ES-I3 (cell line): Measurements from ENCODE around the gene ZNF880.
"Not testable (repeated sequence)": the region's sequence is repeated elsewhere in the genome, so short reads cannot be mapped to it uniquely, and the experiment has no call there.

Source experiments
- H3K36me3 ChIP-seq: 2 replicates; pipeline ENCODE4 v1.6.1; 2013; ENCODE audit warnings: mild to moderate bottlenecking, low read length, control low read depth, moderate library complexity; ENCODE audit not compliant: insufficient read depth
- H3K4me1 ChIP-seq: 2 replicates; pipeline ENCODE4 v1.6.1; 2013; ENCODE audit warnings: mild to moderate bottlenecking, control low read depth, low read length; ENCODE audit not compliant: insufficient read depth
- H3K9ac ChIP-seq: 2 replicates; pipeline ENCODE4 v1.6.1; 2013; ENCODE audit warnings: low read depth, mild to moderate bottlenecking, low read length, moderate library complexity
- H3K9me3 ChIP-seq: 2 replicates; pipeline ENCODE4 v1.6.1; 2013; ENCODE audit warnings: mild to moderate bottlenecking, low read length, moderate library complexity; ENCODE audit not compliant: control insufficient read depth, insufficient read depth

Gene ZNF880

DNA sequence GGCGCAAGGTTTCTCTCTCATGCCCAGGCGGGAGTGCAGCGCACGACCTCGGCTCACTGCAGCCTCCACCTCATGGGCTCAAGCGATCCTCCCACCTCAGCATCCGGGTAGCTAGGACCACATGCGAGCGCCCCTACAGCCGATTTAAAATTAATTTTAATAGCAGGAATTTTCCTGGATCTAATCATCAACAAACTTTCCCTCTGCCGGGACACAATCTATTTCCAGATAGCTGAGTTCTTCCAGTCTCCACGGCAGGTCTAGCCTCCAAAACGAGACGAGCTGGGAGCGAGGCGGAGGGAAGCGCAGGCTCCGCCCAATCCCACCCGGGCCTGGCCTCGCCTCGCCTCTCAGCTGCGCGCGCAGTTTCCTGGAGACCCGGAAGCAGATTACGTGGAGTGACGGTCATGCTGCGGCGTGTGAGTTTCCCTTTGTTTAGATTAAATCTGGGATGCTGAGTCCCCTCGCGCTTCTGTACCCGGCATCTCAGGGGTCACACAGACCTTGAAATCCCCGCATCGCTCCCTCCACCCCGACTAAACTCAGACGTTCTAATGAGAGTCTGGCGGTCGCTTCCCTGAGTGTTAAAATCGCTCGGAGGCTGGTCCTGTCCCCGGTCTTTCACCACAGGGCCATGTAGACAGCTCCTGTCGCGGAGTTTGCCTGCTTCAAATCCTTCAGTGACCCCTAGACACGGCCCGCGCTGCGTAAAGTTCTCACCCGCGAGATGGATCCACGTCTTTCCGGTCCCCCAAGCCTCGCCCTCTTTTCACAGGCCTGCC is at the start of gene ZNF880:
ZNF880 (plus strand) TSS at position 365 of the 782 bp plus-strand sequence; CDS start at position 408, 43 bp downstream.
- no peaks in the 10 kb centered on the region for H3K4me1 ChIP-seq
- peaks cover 19% of the 10 kb centered on the region; the same call in 1 of the 2 replicates for H3K9me3 ChIP-seq
- no peaks in the 10 kb centered on the region; the same call in 1 of the 2 replicates for H3K36me3 ChIP-seq
- peak within 1 kb of the TSS; percentile 92 for H3K9ac ChIP-seq

DNA sequence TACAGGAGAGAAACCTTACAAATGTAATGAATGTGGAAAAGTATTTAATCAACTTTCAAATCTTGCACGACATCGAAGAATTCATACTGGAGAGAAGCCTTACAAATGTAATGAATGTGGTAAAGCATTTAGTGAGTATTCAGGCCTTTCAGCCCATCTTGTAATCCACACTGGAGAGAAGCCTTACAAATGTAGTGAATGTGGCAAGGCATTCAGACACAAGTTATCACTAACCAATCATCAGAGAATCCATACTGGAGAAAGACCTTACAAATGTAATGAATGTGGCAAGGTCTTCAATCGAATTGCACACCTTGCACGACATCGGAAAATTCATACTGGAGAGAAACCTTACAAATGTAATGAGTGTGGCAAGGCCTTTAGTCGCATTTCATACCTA is 47.3 kb upstream of the ZNF880 start:
- Histone ChIP-seq H3K36me3 (peaks cover 24% of the 10 kb centered on the region), H3K9me3 (peaks cover 58% of the 10 kb centered on the region), H3K4me1 (no peaks in the 10 kb centered on the region), H3K9ac (no peak overlapping the region)

DNA sequence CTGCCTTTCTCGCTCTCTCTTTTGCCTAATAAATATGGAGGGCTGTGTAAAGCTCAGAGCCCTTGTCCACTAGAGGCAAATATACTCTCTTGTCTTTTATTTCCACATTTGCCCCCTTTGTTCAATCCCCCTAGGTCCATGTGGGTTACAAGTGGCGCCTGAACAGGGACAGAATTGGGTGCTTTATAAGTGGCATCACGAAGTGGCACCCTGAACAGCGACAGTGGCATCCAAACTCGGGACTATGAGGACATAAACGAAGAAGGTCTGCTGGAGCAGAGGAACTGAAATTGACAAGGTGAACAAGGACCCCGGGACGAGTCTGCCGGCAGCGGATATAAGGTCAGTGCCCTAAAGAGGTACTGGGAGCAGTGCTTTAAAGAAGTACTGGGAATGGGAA is 38.0 kb upstream of the ZNF880 start:
- Histone ChIP-seq H3K9ac (no peak overlapping the region), H3K36me3 (no peaks in the 10 kb centered on the region; the same call in 1 of the 2 replicates), H3K9me3 (peaks cover 14% of the 10 kb centered on the region; the same call in 1 of the 2 replicates), H3K4me1 (no peaks in the 10 kb centered on the region)

DNA sequence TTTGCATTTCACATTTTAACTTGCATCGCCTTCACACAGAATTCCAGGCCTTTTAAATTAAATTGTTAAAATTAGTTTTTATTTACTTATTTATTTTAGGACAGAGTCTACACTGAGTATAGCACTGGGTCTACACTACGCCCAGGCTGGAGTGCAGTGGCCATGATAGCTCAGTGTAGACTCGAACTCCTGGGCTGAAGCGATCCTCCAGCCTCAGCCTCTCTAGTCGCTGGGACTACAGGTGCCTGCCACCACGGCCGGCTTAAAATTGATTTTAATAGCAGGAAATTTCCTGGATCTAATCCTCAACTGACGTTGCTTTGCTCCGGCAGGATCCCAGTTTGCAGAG is 34.0 kb upstream of the ZNF880 start:
- H3K4me1 ChIP-seq, result no peaks in the 10 kb centered on the region
- peaks cover 9% of the 10 kb centered on the region; the same call in 1 of the 2 replicates for H3K9me3 ChIP-seq
- peak overlapping the region; percentile 98; the same call in 1 of the 2 replicates for H3K9ac ChIP-seq
- H3K36me3 ChIP-seq, result no peaks in the 10 kb centered on the region; the same call in 1 of the 2 replicates

DNA sequence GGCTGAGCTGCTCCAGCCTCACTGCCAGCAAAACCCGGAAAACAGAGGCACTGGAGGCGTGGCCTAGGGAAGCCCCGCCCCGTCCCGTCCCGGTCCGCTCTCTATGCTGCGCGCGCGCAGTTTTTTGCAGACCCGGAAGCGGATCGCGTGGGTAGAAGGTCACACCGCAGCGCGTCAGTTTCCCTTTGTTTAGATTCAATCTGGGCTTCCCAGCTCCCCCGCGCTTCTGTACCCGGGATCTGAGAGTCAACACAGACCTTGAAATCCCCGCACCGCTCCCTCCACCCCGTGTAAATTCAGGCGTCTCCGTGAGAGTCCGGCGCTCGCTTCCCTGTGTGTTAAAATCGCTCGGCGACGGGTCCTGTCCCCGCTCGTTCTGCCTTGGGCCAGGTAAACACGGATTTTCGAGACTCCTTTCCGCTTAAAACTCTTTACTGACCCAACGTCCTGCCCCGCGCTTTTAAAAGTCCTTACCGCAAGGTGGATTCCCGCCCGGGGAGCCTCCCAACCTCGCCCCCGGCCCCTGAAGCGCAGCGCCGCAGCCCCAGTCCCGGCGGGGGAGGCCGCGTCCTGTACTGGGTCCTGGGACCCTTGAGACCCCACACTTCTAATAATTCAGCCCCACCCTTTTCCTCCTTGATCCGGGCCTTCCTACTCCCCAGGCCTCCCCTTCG is 33.5 kb upstream of the ZNF880 start, which contains the start of gene ZNF610:
ZNF610 (plus strand) TSS at position 127 of the 674 bp plus-strand sequence. CDS start 12,930 bp downstream, outside the sequence.
- peaks cover 7% of the 10 kb centered on the region; the same call in 1 of the 2 replicates for H3K9me3 ChIP-seq
- H3K9ac ChIP-seq, result peak within 1 kb of the TSS; percentile 98

DNA sequence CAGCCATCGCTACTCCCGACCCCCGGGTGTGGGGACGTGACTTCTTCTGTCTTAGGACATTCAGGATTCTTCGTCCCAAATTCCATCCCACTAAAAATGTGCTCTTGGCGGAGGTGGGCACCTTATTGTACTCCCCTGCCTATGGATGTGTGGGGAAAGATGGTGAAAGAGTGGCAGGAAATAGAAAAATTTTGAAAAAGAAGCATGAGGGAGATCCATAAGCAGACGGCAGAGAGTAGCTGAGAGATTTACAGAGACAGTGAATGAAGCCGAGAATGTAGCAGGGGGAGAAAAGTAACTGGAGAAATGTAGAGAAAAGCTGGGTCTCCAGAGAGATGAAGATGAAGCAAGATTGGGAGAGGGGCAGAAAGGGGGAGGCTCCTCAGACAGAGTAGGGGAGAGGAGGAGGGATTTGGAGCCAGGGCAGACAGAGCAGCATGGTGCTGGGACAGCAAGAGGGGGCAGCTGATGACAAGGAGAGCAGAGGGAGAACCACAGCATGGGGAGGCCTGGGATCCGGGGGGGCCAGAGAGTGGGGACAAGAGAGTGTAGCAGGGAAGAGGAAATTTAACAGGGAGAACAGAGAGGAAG is 32.8 kb upstream of the ZNF880 start:
- H3K9me3 ChIP-seq, result 0 out of 2 replicates have a peak, but pooled peaks cover 4% of the 10 kb centered on the region
- H3K4me1 ChIP-seq, result no peaks in the 10 kb centered on the region
- no peaks in the 10 kb centered on the region for H3K36me3 ChIP-seq
- H3K9ac ChIP-seq, result peak overlapping the region; percentile 98

More for the DNA sequence above, 33.5 kb upstream of the ZNF880 start, which contains the start of gene ZNF610:
- H3K36me3 ChIP-seq, result no peaks in the 10 kb centered on the region
- H3K4me1 ChIP-seq, result no peaks in the 10 kb centered on the region

DNA sequence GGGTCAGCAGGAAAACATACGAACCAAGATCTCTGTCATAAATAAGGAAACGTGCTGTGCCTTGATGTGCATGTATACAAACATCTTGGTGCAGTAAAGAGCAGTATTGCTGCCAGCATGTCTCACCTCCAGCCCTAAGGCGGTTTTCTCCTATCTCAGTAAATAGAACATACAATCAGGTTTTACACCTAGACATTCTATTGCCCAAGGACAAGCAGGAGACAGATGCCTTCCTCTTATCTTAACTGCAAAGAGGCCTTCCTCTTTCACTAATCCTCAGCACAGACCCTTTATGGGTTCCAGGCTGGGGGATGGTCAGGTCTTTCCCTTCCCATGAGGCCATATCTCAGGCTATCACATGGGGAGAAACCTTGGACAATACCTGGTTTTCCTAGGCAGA is 30.7 kb upstream of the ZNF880 start:
- not testable (repeated sequence) for H3K9ac ChIP-seq, H3K4me1 ChIP-seq, H3K36me3 ChIP-seq, H3K9me3 ChIP-seq

DNA sequence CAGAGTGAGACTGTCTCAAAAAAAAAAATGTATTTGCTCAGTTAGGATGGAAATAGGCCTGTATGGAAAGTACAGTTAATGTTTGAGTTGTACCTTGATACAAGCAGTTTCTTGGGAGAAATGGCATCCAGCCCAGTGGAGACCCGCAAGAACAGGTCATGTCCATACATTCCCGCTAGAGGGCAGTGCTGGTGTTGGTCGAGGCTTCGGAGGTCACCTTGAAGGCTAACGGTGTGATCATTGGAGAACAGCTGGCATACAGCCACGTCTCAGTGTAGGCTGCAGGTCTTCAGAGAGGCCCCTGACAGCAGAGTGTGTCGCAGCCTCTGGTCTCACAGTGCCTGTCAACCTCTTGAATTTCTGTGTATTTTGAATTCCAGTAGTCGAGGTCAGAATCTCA is 26.2 kb upstream of the ZNF880 start:
- Histone ChIP-seq H3K9me3 (no peaks in the 10 kb centered on the region), H3K36me3 (no peaks in the 10 kb centered on the region), H3K9ac (no peak overlapping the region), H3K4me1 (no peaks in the 10 kb centered on the region)

DNA sequence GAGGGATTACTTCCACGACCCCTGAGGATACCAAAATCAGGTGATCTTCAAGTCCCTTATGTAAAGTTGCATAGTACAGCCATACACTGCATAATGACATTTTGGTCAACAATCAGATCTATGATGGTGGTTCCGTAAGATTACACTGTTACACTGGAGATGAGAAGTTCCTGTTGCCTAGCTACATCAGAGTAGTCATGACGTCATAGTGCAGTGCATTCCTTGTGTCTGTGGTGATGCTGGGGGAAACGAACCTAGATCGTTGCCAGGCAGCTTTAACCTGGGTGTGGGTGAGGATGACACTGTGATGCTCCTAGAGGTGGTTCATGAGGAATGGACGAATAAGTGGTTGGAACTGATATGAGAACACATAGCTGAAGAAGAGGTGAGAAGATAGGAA is 24.6 kb upstream of the ZNF880 start:
- H3K36me3 ChIP-seq, result no peaks in the 10 kb centered on the region
- no peaks in the 10 kb centered on the region for H3K9me3 ChIP-seq
- no peaks in the 10 kb centered on the region for H3K4me1 ChIP-seq
- H3K9ac ChIP-seq, result no peak overlapping the region

DNA sequence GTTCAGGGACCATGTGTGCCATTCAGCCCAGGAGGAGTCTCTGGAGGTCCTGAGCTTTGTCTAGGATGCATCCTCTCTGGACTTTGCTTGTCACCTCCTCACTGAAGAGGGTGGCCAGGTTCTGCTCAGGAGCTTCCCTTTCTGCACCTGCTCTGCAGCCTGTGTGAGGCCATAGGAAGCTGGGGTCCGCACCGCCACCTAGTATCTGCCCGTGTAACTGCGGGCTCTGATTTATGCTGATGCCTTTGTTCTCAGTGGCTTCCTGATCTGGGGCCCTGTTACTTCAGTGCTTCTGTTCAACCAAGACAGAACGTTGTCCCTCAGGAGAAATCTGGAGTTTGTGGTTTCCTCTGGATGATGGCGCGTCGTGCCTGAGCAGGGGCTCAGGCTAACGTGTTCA is 18.2 kb upstream of the ZNF880 start:
- Histone ChIP-seq H3K4me1 (no peaks in the 10 kb centered on the region), H3K36me3 (no peaks in the 10 kb centered on the region; the same call in 1 of the 2 replicates), H3K9ac (no peak overlapping the region), H3K9me3 (no peaks in the 10 kb centered on the region; the same call in 1 of the 2 replicates)

DNA sequence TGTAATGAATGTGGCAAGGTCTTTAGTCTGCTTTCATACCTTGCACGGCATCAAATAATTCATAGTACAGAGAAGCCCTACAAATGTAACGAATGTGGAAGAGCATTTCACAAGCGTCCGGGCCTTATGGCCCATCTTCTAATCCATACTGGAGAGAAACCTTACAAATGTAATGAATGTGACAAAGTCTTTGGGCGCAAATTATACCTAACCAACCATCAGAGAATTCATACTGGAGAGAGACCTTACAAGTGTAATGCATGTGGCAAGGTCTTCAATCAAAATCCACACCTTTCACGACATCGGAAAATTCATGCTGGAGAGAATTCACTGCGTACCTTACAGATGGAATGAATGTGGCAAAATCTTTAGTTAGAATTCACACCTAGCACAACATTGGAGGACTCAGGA is 3.3 kb upstream of the ZNF880 start:
- no peak overlapping the region for H3K9ac ChIP-seq
- H3K9me3 ChIP-seq, result peaks cover 24% of the 10 kb centered on the region; the same call in 1 of the 2 replicates
- no peaks in the 10 kb centered on the region; the same call in 1 of the 2 replicates for H3K36me3 ChIP-seq
- no peaks in the 10 kb centered on the region for H3K4me1 ChIP-seq

DNA sequence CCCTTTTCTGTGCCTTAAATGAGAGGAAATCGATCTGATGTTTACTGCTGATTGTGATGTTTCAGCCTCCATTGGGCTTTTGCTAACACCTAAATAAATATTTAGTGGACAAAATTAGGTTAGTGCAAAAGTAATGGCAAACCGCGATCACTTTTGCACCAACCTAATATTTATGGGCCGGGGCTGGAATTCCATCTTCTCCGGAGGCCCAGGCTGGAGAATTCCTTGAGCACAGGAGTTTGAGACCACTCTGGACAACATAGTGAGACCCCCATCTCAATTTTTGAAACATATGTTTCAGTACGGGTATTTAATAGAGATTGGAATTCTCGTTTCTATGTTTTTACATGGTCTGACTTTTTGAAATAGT is 603 bp downstream of the ZNF880 start:
- peaks cover 13% of the 10 kb centered on the region; the same call in 1 of the 2 replicates for H3K9me3 ChIP-seq
- H3K36me3 ChIP-seq, result no peaks in the 10 kb centered on the region; the same call in 1 of the 2 replicates
- no peaks in the 10 kb centered on the region for H3K4me1 ChIP-seq
- peak overlapping the region; percentile 92 for H3K9ac ChIP-seq

DNA sequence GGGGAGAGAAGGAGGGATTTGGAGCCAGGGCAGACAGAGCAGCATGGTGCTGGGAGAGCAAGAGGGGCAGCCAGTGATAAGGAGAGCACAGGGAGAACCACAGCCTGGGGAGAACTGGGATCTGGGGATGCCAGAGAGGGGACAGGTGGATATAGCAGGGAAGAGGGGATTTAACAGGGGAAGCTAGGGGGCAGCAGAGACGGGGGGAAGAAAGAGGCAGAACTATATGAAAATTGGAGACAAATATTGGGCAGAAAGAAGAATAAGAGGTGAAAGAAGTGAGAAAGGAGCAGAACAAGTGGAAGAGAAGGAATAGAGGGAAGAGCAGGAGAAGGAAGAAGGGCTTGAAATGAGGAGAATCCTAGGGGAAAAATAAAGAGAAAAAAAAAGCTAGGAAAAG is 21.4 kb downstream of the ZNF880 start:
- Histone ChIP-seq H3K36me3 (no peaks in the 10 kb centered on the region; the same call in 1 of the 2 replicates), H3K9me3 (peaks cover 2% of the 10 kb centered on the region), H3K4me1 (no peaks in the 10 kb centered on the region), H3K9ac (no peak overlapping the region)

DNA sequence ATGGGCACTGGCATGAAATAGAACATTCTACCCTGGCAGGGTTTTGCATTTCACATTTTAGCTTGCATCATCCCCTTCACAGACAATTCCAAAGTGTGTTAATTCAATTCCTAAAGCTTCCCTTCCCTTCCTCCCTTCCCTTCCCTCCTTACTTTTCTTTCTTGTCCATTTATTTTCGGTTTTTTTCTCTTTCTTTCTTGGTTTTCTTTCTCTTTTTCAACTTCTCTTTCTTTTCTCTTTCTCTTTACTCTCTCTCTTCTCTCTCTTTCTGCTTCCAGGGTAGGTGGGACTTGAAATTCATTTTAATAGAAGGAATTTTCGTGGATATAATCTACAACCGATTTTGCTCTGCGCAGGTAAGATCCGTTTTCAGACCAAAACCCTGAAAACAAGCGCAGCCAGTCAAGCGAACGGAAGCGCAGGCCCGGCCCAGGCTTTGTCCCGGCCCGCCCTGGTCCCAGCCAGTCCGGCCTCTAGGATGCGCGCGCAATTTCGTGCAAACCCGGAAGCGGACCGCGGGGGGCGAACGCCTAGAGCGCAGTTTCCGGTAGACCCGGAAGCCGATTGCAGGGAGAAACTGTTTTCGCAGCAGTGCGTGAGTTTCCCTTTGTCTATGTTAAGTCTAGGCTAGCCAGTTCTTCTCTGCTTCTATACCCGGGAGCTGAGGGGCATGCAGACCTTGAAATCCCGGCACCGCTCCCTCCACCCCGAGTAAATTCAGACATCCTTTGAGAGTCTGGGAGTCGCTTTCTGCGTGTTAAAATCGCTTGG is 27.8 kb downstream of the ZNF880 start, which contains the start of gene ZNF528:
ZNF528 (plus strand) TSS at position 540 of the 771 bp plus-strand sequence. CDS start 4,165 bp downstream, outside the sequence.
- Histone ChIP-seq H3K9ac (peak within 1 kb of the TSS; percentile 89), H3K36me3 (no peaks in the 10 kb centered on the region), H3K4me1 (no peaks in the 10 kb centered on the region), H3K9me3 (no peaks in the 10 kb centered on the region)
